ENCODE measurements around the gene LHFPL3.

LHFPL3 gene

DNA sequence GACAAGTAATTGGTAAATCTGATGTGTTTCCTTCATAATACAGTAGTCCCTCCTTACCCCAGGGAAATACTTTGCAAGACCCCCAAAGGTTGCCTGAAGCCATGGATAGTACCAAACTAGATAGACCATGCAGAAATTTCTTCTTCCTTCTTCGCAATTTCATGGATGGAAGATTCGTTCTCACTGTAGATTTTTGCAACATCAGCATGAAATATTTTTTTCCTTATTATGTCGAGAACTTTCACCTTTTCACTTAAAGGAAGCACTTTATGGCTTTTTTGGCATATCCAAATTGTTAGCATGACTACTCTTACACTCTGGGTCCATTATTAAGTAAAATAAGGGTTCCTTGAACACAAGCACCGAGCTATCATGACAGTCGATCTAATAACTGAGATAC lies 333.2 kb downstream of the LHFPL3 start:
- TF ChIP-seq POLR2AphosphoS5 (IDR thresholded peaks at IDR 0.05; ENCODE audit: low read depth) (no peak), SPI1 (IDR thresholded peaks at IDR 0.05; ENCODE audit: borderline replicate concordance, low read depth) (no peak), GABPA (IDR thresholded peaks at IDR 0.05; ENCODE audit: low read depth) (no peak)
- TF ChIP-seq, protein P1, sequence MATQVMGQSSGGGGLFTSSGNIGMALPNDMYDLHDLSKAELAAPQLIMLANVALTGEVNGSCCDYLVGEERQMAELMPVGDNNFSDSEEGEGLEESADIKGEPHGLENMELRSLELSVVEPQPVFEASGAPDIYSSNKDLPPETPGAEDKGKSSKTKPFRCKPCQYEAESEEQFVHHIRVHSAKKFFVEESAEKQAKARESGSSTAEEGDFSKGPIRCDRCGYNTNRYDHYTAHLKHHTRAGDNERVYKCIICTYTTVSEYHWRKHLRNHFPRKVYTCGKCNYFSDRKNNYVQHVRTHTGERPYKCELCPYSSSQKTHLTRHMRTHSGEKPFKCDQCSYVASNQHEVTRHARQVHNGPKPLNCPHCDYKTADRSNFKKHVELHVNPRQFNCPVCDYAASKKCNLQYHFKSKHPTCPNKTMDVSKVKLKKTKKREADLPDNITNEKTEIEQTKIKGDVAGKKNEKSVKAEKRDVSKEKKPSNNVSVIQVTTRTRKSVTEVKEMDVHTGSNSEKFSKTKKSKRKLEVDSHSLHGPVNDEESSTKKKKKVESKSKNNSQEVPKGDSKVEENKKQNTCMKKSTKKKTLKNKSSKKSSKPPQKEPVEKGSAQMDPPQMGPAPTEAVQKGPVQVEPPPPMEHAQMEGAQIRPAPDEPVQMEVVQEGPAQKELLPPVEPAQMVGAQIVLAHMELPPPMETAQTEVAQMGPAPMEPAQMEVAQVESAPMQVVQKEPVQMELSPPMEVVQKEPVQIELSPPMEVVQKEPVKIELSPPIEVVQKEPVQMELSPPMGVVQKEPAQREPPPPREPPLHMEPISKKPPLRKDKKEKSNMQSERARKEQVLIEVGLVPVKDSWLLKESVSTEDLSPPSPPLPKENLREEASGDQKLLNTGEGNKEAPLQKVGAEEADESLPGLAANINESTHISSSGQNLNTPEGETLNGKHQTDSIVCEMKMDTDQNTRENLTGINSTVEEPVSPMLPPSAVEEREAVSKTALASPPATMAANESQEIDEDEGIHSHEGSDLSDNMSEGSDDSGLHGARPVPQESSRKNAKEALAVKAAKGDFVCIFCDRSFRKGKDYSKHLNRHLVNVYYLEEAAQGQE (IDR thresholded peaks at IDR 0.05; ENCODE audit: insufficient replicate concordance, low read depth): no peak
- TF ChIP-seq, protein P2, sequence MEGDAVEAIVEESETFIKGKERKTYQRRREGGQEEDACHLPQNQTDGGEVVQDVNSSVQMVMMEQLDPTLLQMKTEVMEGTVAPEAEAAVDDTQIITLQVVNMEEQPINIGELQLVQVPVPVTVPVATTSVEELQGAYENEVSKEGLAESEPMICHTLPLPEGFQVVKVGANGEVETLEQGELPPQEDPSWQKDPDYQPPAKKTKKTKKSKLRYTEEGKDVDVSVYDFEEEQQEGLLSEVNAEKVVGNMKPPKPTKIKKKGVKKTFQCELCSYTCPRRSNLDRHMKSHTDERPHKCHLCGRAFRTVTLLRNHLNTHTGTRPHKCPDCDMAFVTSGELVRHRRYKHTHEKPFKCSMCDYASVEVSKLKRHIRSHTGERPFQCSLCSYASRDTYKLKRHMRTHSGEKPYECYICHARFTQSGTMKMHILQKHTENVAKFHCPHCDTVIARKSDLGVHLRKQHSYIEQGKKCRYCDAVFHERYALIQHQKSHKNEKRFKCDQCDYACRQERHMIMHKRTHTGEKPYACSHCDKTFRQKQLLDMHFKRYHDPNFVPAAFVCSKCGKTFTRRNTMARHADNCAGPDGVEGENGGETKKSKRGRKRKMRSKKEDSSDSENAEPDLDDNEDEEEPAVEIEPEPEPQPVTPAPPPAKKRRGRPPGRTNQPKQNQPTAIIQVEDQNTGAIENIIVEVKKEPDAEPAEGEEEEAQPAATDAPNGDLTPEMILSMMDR (IDR thresholded peaks at IDR 0.05; ENCODE audit: insufficient read depth, low read length): no peak
- Histone ChIP-seq H3K4me3 (replicated peaks; ENCODE audit: insufficient read depth, low read length) (no peak overlapping the region), H3K27me3 (ENCODE audit: insufficient read depth, poor library complexity, severe bottlenecking) (no peaks in the 10 kb centered on the region), H3K27ac (replicated peaks) (no peak overlapping the region)
- no peak for DNase-seq (ENCODE audit: low read depth in 1 of 2, low spot score in 1 of 2)

DNA sequence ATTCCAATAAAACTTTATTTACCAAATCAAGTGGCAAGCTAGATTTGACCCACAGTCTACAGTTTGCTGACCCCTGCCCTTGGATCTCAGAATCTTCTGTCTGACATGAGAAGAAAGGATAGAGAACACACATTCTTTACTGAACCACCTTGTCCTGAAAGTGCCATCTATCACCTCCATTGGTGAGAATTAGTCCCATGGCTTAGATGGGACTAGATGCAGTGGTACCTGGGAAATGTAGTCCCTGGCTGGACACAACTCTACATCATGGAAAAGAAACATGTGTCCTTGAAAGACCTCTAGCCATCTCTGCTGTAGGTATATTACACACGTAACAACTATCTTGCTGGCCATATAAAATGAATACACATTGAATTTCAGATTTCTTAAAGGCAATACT lies 336.2 kb downstream of the LHFPL3 start:
- H3K27me3 ChIP-seq (ENCODE audit: insufficient read depth, poor library complexity, severe bottlenecking): no peaks in the 10 kb centered on the region
- TF ChIP-seq GABPA (IDR thresholded peaks at IDR 0.05; ENCODE audit: low read depth) (no peak), POLR2AphosphoS5 (IDR thresholded peaks at IDR 0.05; ENCODE audit: low read depth) (no peak), SPI1 (IDR thresholded peaks at IDR 0.05; ENCODE audit: borderline replicate concordance, low read depth) (no peak)
- TF ChIP-seq, protein P1 (IDR thresholded peaks at IDR 0.05; ENCODE audit: insufficient replicate concordance, low read depth): no peak
- TF ChIP-seq, protein P2 (IDR thresholded peaks at IDR 0.05; ENCODE audit: insufficient read depth, low read length): no peak
- DNase-seq (ENCODE audit: low read depth in 1 of 2, low spot score in 1 of 2): no peak
- H3K4me3 ChIP-seq (replicated peaks; ENCODE audit: insufficient read depth, low read length): no peak overlapping the region
- no peak overlapping the region for H3K27ac ChIP-seq (replicated peaks)

DNA sequence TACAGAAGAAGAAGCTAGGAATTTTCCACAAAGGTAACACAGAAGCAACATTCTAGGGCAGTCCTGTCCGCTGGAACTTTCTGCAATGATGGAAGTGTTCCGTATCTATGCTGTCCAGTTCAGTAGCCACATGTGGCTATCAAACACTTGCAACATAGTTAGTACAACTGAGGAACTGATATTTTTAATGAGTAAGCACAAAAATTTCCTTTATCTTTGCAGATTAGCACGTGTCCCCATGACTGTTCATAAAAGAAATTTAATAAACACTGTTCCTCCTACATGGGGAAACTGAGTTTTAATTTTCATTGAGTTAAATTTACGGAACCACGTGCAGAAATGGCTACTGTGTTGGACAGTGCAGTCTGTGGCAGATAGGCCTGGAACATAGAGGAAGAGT lies 349.2 kb downstream of the LHFPL3 start:
- no peaks in the 10 kb centered on the region for H3K27me3 ChIP-seq (ENCODE audit: insufficient read depth, poor library complexity, severe bottlenecking)
- TF ChIP-seq SPI1 (IDR thresholded peaks at IDR 0.05; ENCODE audit: borderline replicate concordance, low read depth): no peak
- TF ChIP-seq, protein P2 (IDR thresholded peaks at IDR 0.05; ENCODE audit: insufficient read depth, low read length): no peak
- TF ChIP-seq POLR2AphosphoS5 (IDR thresholded peaks at IDR 0.05; ENCODE audit: low read depth): no peak
- TF ChIP-seq GABPA (IDR thresholded peaks at IDR 0.05; ENCODE audit: low read depth): no peak
- TF ChIP-seq, protein P1 (IDR thresholded peaks at IDR 0.05; ENCODE audit: insufficient replicate concordance, low read depth): no peak

More for the DNA sequence above, 349.2 kb downstream of the LHFPL3 start:
- Histone ChIP-seq H3K4me3 (replicated peaks; ENCODE audit: insufficient read depth, low read length) (no peak overlapping the region), H3K27ac (replicated peaks) (no peak overlapping the region)
- DNase-seq (ENCODE audit: low read depth in 1 of 2, low spot score in 1 of 2): no peak
